ENCODE results near the gene CNDP2. TPM values are rescaled to one million over a fixed set of nuclear protein-coding genes. Genes with fewer than 3 reads are reported as not detected.

Gene CNDP2
- total and polyA plus RNA-seq, 2 donors (not counting 1 experiment from before 2014, with no cell fraction given) = 121 to 182 TPM

GRCh38 chr18:74549591-74550104 lies 53.5 kb downstream of the CNDP2 start:
- Histone ChIP-seq H3K9ac (ENCODE audit: low read length) (no peak overlapping the region), H3K79me2 (ENCODE audit: control insufficient read depth, insufficient read depth, low read length) (no peaks in the 10 kb centered on the region), H3K27ac (ENCODE audit: low read length in 2 of 2) (no peak overlapping the region), H3K27me3 (replicated peaks in 1 of 4; ENCODE audit: control extremely low read depth in 1 of 4, control insufficient read depth in 3 of 4, insufficient read depth in 4 of 4, low read length in 3 of 4) (no peaks in the 10 kb centered on the region), H3K36me3 (replicated peaks in 1 of 2; ENCODE audit: control extremely low read depth in 1 of 2, control insufficient read depth in 1 of 2, extremely low read depth in 1 of 2, insufficient read depth in 2 of 2, low read length in 1 of 2) (no peaks in the 10 kb centered on the region), H4K20me1 (ENCODE audit: control insufficient read depth, insufficient read depth, low read length, poor library complexity, severe bottlenecking) (no peaks in the 10 kb centered on the region), H3K4me1 (ENCODE audit: control insufficient read depth in 2 of 2, insufficient read depth in 2 of 2, low read length in 2 of 2) (no peaks in the 10 kb centered on the region), H3K4me2 (replicated peaks; ENCODE audit: low read depth, low read length, poor library complexity, severe bottlenecking) (no peak overlapping the region), H2AFZ (ENCODE audit: insufficient read depth, low read depth, low read length, poor library complexity, severe bottlenecking) (no peak overlapping the region), H3K4me3 (ENCODE audit: control extremely low read depth in 1 of 5, extremely low read depth in 1 of 5, insufficient read depth in 1 of 5, low read depth in 2 of 5, low read length in 4 of 5) (no peak overlapping the region), H3K9me3 (ENCODE audit: control extremely low read depth in 1 of 3, control insufficient read depth in 2 of 3, insufficient read depth in 1 of 3, low read length in 2 of 3) (peaks cover 0 to 19% (median 19%) of the 10 kb centered on the region in 3 donors)
- intact Hi-C loops (cut with micrococcal nuclease) = no loop called here
- H3K27me3 Mint-ChIP-seq = peaks cover 7% of the 10 kb centered on the region
- H3K4me3 Mint-ChIP-seq = no peak overlapping the region
- DNase-seq = no peak
- ChIA-PET CTCF (interaction anchor here (2.7 to 4.2 kb wide), 2 partner anchors 196 to 207 kb away, joined by 24 to 84 read pairs; no protein-coding TSS in a partner anchor), POLR2A (no interaction called here)
- no peak for ATAC-seq (ENCODE audit: low read depth)
- peaks cover 5% of the 10 kb centered on the region for H3K9me3 Mint-ChIP-seq (ENCODE audit: insufficient read depth)
- no peaks in the 10 kb centered on the region for H3K4me1 Mint-ChIP-seq
- TF ChIP-seq EZH2 (IDR thresholded peaks at IDR 0.05; ENCODE audit: borderline replicate concordance, insufficient read depth, low read depth, low read length, poor library complexity, severe bottlenecking) (no peak), CTCF (IDR thresholded peaks at IDR 0.05) (no peak)
- no peak overlapping the region for H3K27ac Mint-ChIP-seq
- 100% methylated on average over 1 of the region's 1 CpG for WGBS (ENCODE audit: insufficient coverage)

GRCh38 chr18:74550886-74551285 lies 54.7 kb downstream of the CNDP2 start:
- intact Hi-C loops (cut with micrococcal nuclease) = no loop called here
- no peak for DNase-seq
- Histone ChIP-seq H3K27me3 (replicated peaks in 1 of 4; ENCODE audit: control extremely low read depth in 1 of 4, control insufficient read depth in 3 of 4, insufficient read depth in 4 of 4, low read length in 3 of 4) (no peaks in the 10 kb centered on the region), H2AFZ (ENCODE audit: insufficient read depth, low read depth, low read length, poor library complexity, severe bottlenecking) (no peak overlapping the region), H3K79me2 (ENCODE audit: control insufficient read depth, insufficient read depth, low read length) (no peaks in the 10 kb centered on the region), H4K20me1 (ENCODE audit: control insufficient read depth, insufficient read depth, low read length, poor library complexity, severe bottlenecking) (no peaks in the 10 kb centered on the region), H3K4me2 (replicated peaks; ENCODE audit: low read depth, low read length, poor library complexity, severe bottlenecking) (no peak overlapping the region), H3K9ac (ENCODE audit: low read length) (no peak overlapping the region), H3K9me3 (ENCODE audit: control extremely low read depth in 1 of 3, control insufficient read depth in 2 of 3, insufficient read depth in 1 of 3, low read length in 2 of 3) (peaks cover 0 to 19% (median 19%) of the 10 kb centered on the region in 3 donors), H3K27ac (ENCODE audit: low read length in 2 of 2) (no peak overlapping the region), H3K4me1 (ENCODE audit: control insufficient read depth in 2 of 2, insufficient read depth in 2 of 2, low read length in 2 of 2) (no peaks in the 10 kb centered on the region), H3K4me3 (ENCODE audit: control extremely low read depth in 1 of 5, extremely low read depth in 1 of 5, insufficient read depth in 1 of 5, low read depth in 2 of 5, low read length in 4 of 5) (no peak overlapping the region), H3K36me3 (replicated peaks in 1 of 2; ENCODE audit: control extremely low read depth in 1 of 2, control insufficient read depth in 1 of 2, extremely low read depth in 1 of 2, insufficient read depth in 2 of 2, low read length in 1 of 2) (no peaks in the 10 kb centered on the region)
- Mint-ChIP-seq H3K27ac (no peak overlapping the region), H3K27me3 (peaks cover 7% of the 10 kb centered on the region), H3K4me1 (no peaks in the 10 kb centered on the region), H3K9me3 (ENCODE audit: insufficient read depth) (peaks cover 5% of the 10 kb centered on the region), H3K4me3 (no peak overlapping the region)
- ChIA-PET CTCF (interaction anchor here (0.7 to 4.2 kb wide), 14 partner anchors 13 to 437 kb away, joined by 3 to 84 read pairs (median 4); no protein-coding TSS in a partner anchor), POLR2A (no interaction called here)
- TF ChIP-seq EZH2 (IDR thresholded peaks at IDR 0.05; ENCODE audit: borderline replicate concordance, insufficient read depth, low read depth, low read length, poor library complexity, severe bottlenecking) (no peak), CTCF (IDR thresholded peaks at IDR 0.05) (no peak)
- WGBS (ENCODE audit: insufficient coverage) = 95% methylated on average over 6 of the region's 6 CpGs
- ATAC-seq (ENCODE audit: low read depth) = no peak

Measured in B cell (primary cell).